Measurements from ENCODE around the gene WDR59.
A peak's percentile ranks its signal among the peaks of the same experiment; 100 is the strongest.

WDR59 gene

DNA sequence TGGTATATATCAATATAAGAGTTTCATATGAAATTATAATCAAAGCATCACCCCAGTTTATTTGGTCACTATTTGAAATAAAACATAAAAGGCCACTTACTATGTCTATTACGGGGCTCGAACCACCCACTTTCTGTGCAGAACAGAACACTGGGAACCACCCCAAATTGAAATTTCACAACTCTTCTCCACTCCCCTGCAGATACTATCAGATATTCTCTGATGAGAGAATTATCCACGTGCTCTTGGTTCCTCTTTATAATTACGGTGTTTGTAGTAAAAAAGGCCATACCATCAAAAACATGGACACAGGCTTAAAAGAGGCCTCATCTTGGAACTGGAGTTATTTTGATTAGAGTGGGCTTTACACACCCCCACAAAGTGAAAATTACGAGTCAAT, 82.8 kb downstream of the WDR59 start:
- DNase-seq = no peak

- DNase-seq = no peak
Observed at GRCh38 chr16:74901606-74902005, 83.3 kb downstream of the WDR59 start.

- no peak for DNase-seq
Observed at GRCh38 chr16:74899816-74900215, 85.1 kb downstream of the WDR59 start.

DNA sequence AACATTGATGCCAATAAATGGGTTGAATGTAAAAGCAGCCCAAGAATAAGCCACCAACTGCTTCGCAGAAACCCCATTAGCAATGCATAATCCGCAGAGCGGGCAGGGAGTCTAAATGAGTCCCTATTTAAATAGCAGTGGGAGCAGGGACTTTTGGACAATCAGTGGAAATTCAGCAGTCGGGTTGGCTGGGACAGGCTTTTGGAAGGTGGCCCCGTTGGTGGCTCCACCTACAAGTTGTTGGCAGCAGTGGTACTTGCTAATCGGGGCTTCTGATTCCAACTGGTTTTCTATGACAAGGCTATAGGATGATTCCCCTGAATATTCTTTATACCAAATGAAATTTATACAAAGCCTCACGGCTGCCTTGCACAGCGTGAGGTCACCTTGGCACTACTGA, 86.3 kb downstream of the WDR59 start:
- DNase-seq = no peak

DNA sequence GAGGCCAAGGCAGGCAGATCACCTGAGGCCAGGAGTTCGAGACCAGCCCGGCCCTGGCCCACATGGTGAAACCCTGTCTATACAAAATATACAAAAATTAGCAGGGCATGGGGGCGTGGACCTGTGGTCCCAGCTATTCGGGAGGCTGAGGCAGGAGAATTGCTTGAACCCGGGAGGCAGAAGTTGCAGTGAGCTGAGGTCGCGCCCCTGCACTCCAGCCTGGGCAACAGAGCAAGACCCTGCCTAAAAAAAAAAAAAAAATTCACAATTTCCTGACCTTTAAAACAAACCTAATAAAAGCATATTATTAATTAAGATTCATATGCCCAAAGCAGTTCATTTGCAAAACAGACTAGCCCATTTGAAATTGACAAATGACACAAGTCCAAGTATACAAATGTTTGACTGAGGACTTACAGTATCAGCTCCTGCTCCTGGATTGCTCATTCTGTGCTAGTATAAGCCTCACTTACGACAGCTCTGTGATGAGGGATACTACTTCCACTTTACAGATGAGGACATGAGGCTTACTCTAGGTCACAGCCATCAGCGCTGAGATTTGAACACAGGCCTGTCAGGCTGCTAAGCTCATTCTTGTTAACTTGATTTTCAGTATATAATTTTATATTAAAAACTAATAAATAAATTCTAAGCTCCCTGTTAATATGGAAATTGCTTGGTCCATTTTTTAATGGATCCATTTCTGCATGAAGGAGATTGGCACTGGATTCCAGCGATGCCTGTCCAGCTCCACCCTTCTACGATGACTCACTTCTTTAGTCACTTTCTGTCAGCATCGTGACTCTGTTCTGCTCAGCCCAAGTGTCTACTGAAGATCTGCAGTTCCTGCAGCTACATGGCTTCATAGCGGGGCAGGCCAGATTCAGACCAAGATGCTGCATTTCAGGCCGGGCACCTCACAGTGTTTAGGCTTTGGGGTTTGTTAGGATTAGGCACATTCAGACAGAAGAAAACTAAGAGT, 88.2 kb downstream of the WDR59 start:
- no peak for DNase-seq

DNA sequence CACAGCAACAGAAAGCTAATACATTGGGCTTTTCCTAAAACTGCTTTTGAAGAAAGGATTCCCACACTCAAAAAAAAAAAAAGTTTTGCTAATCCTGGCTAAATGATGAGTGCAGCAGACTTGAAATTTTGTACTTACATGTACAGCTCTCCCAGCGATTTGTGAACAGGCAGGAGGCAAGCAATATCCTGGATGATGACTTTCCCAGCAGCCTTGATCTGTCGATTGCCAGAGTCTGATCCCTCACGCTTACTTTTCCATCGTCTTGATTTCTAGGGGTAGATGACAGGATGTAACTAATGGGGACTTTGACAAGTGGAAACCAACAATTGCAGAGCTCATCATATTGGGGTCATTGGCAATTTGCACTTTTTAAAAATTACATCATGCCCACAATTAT, 91.4 kb downstream of the WDR59 start:
- DNase-seq = no peak

DNA sequence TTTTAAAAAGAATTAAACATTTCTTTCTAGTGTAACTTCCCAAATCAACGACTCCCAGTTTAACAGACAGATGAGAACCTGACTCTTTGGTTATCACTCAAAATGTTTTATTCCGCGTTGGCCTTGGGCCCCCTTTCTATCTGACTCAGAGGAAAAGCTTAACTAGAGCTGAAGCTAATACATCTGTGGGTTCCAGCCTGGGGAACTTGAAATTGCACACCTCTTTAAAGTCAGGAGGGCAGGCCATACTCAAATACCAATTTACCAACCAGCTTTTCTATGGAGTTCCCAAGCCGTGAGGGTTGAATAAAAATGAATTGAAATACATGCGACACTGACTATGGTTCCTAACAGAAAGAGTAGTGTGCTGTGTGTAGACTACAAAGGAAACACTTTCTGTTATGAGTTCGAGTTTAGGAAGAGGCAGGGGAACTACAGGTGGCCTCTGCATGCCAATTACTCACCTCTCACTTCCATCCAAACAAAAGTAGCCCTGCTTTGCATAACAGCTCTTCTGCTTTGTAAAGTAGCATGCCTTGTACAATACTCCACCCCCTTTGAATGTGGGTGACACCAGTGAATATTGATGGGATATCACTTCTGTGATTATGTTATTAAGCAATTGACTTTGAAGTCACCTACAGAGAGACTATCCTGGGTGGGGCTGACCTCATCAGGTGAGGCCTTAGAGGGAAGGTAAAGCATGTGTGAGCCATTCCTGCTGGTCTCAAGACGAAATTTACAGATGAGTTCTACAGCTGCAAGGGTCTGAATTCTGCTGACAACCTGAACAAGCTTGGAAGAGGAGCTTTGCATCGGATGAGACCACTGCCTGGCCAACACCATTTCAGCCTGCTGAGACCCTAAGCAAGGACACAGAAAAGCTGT, 92.1 kb downstream of the WDR59 start:
- no peak for DNase-seq

DNA sequence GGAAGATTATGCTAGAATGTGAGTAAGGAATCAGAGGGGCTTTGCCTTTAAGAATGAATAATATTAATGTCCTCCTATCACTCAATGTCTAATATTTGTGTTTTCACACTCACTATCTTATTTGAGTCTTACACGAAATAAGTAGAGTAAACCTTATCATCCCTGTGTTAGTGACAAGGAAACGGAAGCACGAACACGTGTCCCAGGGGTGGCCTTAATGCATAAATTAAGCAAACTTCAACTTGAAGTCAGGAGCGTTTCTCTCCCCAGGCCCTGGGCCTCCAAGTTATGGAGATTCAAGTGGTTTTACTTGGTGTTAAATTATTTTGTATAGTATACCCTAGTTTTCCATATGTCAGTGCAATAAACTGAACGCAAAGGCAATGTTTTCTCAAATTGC, 96.0 kb downstream of the WDR59 start:
- no peak for DNase-seq

DNA sequence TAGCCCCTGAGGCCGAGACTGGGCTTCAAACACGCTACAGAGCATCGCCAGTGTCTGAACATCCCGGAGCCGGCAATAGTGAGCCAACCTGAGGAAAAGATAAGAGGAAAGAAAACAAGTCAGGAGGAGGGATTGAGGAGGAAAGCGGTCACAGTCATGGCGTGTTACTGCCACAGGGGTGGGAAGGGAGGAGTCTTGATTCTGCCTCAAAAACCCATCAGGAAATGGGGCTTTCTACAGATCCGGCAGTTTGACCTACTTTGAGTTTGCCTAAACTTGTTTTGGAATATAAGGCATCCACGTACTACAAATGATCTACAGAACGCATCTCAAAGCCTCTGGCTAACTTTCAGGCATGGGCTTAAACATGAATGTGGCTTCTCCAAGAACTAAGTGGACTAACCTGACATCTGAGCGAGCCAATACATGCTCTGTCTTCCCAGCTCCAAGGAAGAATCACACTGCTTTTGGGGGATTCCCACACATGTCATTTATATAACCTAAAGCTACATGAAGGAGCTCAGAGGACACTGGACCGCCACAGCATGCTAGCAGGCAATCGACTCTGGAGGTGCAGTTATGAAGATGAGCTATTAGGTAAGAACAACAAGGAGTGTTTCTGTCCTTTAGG, 96.6 kb downstream of the WDR59 start:
- DNase-seq = no peak

GRCh38 chr16:74887084-74887483, 97.8 kb downstream of the WDR59 start:
- no peak for DNase-seq

DNA sequence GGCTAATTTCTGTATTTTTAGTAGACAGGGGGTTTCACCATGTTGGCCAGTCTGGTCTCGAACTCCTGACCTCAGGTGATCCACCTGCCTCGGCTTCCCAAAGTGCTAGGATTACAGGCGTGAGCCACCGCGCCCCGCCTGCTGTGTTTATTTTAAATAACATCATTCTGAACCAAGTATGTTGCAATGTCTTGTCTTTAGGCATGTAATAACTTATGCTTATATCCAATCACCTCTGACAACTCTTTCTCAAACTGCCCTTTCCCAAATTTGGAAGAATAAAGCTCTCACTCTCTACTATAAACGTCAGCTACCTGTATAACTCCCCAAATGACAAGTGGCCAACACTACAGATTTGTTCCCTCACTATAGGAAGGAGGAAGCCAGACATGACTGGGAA, 107.2 kb downstream of the WDR59 start:
- no peak for DNase-seq

- DNase-seq = no peak
Observed at GRCh38 chr16:74874912-74875546, 109.9 kb downstream of the WDR59 start.

DNA sequence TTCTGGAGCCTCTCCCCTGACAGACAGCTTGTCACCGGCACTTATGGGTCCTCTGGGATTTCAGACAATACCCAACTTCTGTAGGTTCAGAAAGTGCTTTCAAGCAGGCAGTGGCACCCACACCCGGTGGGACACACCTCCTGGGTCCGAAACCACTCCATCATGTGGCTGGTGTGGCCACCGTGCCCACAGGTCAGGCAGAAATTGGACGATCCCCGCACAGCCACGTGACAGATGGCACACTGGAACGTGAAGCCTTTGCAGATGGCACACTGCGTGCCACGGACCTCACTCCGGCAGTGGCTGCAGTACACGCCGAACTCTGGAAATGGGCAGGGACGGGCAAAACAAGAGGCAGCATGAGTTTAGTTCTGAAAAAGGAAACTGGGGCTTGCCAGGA, 110.8 kb downstream of the WDR59 start:
- no peak for DNase-seq

DNA sequence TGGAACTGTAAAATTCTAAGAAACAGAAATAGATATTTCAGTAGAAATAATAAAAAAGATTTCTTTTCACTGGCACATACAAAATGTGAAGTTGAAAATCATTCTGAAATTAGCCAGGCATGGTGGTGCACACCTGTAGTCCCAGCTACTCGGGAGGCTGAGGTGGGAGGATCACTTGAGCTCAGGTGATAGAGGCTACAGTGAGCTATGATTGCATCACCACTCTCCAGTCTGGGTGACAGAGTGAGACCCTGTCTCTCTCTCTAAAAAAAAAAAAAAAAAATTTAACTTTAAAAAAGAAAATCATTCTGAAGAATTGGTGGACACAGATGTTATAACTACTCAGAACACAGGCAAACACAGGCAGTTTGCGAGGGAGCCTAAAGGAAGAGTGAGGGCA, 112.6 kb downstream of the WDR59 start:
- DNase-seq = no peak

GRCh38 chr16:74871608-74872007, 113.3 kb downstream of the WDR59 start:
- DNase-seq = no peak

GRCh38 chr16:74868501-74868900, 116.4 kb downstream of the WDR59 start:
- DNase-seq = peak in 1 of 5 donors; percentile 55

DNA sequence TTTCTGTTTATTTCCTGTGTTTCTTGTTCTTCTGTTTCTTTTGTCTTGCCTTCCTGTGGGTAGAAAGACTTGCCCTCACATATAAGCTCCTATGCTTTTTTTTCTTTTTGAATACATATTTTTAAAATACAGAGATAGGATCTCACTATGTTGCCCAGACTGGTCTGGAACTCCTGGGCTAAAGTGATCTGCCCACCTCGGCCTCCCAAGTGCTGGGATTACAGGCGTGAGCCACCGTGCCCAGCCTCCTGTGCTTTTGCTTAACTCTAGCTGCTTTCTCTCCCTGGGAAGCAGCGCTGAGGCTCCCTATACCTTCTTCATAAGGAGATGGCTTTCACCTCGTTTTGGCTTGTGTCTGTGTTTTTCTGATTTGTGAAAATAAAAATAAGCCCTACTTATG, 116.9 kb downstream of the WDR59 start:
- no peak for DNase-seq

DNA sequence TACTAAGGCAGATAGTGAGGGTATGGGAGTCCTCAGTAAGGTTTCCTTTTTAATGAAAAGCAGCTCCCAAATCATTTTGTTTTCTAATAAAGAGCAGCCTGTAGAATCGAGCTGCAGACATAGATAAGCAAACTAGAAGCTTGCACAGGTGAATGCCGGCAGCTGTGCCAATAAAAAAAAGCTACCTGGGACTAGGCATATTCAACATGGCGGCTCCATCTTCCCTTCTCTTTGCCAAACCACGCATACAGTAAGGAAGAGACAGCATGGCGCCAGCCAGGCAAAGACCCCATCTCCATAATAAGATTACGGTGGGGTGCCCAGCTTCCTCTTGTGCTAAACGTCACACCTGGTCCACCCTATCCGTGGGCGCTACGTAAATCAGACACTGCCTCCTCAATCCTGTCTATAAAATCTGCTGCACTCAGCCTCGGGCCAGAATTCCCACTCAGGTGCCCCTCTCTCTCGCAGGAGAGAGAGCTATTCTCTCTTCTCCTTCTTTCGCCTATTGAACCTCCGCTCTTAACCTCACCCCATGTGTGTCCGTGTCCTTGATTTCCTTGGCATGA, 117.6 kb downstream of the WDR59 start:
- DNase-seq = no peak

DNA sequence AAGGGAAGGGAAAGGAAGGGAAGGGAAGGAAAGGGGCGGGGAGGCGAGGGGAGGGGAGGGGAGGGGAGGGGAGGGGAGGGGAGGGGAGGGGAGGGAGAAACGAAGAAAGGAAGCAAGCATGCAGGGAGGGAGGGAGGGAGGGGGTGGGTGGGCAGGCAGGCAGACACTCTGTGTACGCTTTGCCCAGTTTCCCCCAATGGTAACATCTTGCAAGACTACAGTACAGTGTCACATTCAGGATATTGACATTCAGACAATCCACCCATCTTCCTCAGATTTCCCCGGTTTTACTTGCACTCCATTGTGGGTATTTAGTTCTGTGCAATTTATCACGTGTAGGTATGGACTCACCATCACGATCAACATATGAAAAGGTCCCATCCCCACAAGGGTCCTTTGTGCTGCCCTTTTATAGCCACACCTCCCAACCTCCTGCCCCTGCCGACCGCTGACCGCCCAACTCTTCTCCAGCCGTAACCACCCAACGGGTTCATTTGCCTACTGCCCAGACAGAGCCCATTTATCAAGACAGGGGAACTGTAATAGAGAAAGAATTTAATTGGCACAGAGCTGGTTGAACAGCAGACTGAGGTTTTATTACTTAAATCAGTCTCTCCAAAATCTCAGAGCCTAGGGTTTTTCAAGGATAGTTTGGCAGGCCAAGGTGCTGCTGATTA, 118.9 kb downstream of the WDR59 start:
- no peak for DNase-seq

DNA sequence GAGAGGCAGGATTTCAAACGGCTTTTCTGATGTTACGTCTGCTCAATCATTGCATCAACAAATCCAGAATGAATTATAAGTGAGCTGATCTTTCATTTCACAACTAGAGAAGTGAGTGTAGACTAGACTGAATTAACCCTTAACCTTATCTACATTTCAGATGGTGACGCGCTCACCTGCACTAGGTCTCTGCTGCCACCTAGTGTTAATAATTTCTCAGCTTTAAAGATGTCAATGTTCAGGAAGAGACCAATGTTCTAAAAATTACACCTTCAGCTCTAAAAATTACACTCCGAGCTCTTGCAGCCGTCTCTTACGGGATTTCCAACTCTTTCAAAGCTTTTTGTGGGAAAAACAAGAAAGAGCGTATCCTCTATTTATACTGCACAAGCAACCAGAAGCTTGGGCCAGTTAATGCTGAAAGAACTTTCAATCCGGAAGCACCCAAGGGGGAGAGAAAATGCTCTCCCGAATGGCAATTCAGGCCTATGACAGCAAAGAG, 122.1 kb downstream of the WDR59 start:
- DNase-seq = peak in 1 of 5 donors; percentile 35

GRCh38 chr16:74852500-74852875, 132.4 kb downstream of the WDR59 start:
- no peak for DNase-seq

- no peak for DNase-seq
Observed at GRCh38 chr16:74850027-74850426, 134.9 kb downstream of the WDR59 start.

Measured in T-helper 1 cell (primary cell).